Endothelial cell of umbilical vein (primary cell): ENCODE results near the gene KAZN. TPM values are rescaled to one million over a fixed set of nuclear protein-coding genes. Genes with fewer than 3 reads are reported as not detected.

Experiments used
- BruUV-seq: library from RNA; stranded (reverse); fragments of 400-500 nt; replicated peaks from 2 replicates; lab custom pipeline; 2021; lab: Mats Ljungman, UMichigan
- CTCF ChIA-PET: fragments of 300-600, 350-600 bp; sonication (Branson Sonifier 250); formaldehyde crosslinking; loops from one replicate; lab custom pipeline; 2021; ENCODE audit warnings: antibody characterized with exemption, inconsistent platforms; lab: Charles Lee
- POLR2A ChIA-PET: fragments of 300-600, 350-600 bp; sonication (Branson Sonifier 250); formaldehyde crosslinking; loops from one replicate; lab custom pipeline; 2021; ENCODE audit warnings: antibody characterized with exemption, inconsistent platforms; lab: Charles Lee
- DNase-seq: peaks from one replicate; pipeline ENCODE4 v3.0.0-alpha.2; 2011; ENCODE audit warnings: low read depth, low spot score
- FAIRE-seq: peaks from 2 replicates; lab custom pipeline; 2011; peaks lifted over from hg19 to GRCh38; lab: Jason Lieb, UNC
- H2AFZ ChIP-seq: 2 replicates; pipeline ENCODE4 v1.6.0; 2012; ENCODE audit warnings: low read depth, low read length, control low read depth, inconsistent platforms
- H3K27ac ChIP-seq: 2 replicates; pipeline ENCODE4 v1.5.1; 2011; ENCODE audit warnings: low read depth, mild to moderate bottlenecking, control low read depth, low read length, moderate library complexity; ENCODE audit not compliant: insufficient read depth
- H3K27me3 ChIP-seq, 2 experiments: 2 replicates each; pipeline versions ENCODE4 v1.6.0 to v1.6.1; 2011; ENCODE audit warnings: low read length in 2 of 2, mixed read lengths in 1 of 2; ENCODE audit not compliant: control insufficient read depth in 2 of 2, insufficient read depth in 2 of 2
- H3K36me3 ChIP-seq, 2 experiments: 2 replicates in 1 of 2; 3 replicates in 1 of 2; pipeline ENCODE4 v1.5.1; 2011; ENCODE audit warnings: low read length in 2 of 2, mild to moderate bottlenecking in 1 of 2, moderate library complexity in 1 of 2; ENCODE audit not compliant: control insufficient read depth in 2 of 2, insufficient read depth in 2 of 2; ENCODE audit errors: extremely low read depth in 1 of 2
- H3K4me1 ChIP-seq: 3 replicates; pipeline ENCODE4 v1.5.1; 2011; ENCODE audit warnings: mild to moderate bottlenecking, low read length; ENCODE audit not compliant: control insufficient read depth, insufficient read depth; ENCODE audit errors: extremely low read depth
- H3K4me2 ChIP-seq: 2 replicates; pipeline ENCODE4 v1.6.1; 2011; ENCODE audit warnings: low read length, control low read depth, mixed read lengths; ENCODE audit not compliant: insufficient read depth
- H3K4me3 ChIP-seq, 3 experiments: fragments of 200-600 bp in 1 of 3; sonication (generic), shearing (Covaris generic) in 1 of 3; replicated peaks in 1 of 3; 2 replicates each; pipeline ENCODE4 v1.5.1; 2011 to 2016; ENCODE audit warnings: control low read depth in 3 of 3, low read length in 3 of 3, mild to moderate bottlenecking in 2 of 3, inconsistent platforms in 1 of 3, low read depth in 1 of 3, moderate library complexity in 1 of 3; ENCODE audit not compliant: insufficient read depth in 1 of 3
- H3K79me2 ChIP-seq: 2 replicates; pipeline ENCODE4 v1.6.0; 2012; ENCODE audit warnings: low read length, inconsistent platforms; ENCODE audit not compliant: control insufficient read depth, insufficient read depth
- H3K9ac ChIP-seq: replicated peaks from 2 replicates; pipeline ENCODE3; 2011; ENCODE audit warnings: low read length, control low read depth; ENCODE audit not compliant: insufficient read depth; ENCODE audit errors: extremely low read depth
- H3K9me1 ChIP-seq: replicated peaks from 3 replicates; pipeline ENCODE4 v1.6.0; 2011; ENCODE audit warnings: mild to moderate bottlenecking, low read length; ENCODE audit not compliant: control insufficient read depth, insufficient read depth; ENCODE audit errors: extremely low read depth
- H3K9me3 ChIP-seq: replicated peaks from 2 replicates; pipeline ENCODE4 v1.5.1; 2012; ENCODE audit warnings: low read length, inconsistent platforms; ENCODE audit not compliant: control insufficient read depth, insufficient read depth
- H4K20me1 ChIP-seq: replicated peaks from 2 replicates; pipeline ENCODE3; 2011; ENCODE audit warnings: mild to moderate bottlenecking, low read length; ENCODE audit not compliant: control insufficient read depth, insufficient read depth; ENCODE audit errors: extremely low read depth
- CTCF ChIP-seq, 2 donors: IDR thresholded peaks; 1 replicate in 1 of 2; 2 replicates in 1 of 2; pipeline ENCODE4 v1.5.1; 2011; ENCODE audit warnings: low read length in 2 of 2, mild to moderate bottlenecking in 2 of 2, moderate library complexity in 2 of 2, control low read depth in 1 of 2, inconsistent platforms in 1 of 2, low read depth in 1 of 2; ENCODE audit not compliant: insufficient read depth in 1 of 2; ENCODE audit errors: extremely low read depth in 1 of 2
- EZH2 ChIP-seq: IDR thresholded peaks from 2 replicates; pipeline ENCODE4 v1.6.1; 2012; ENCODE audit warnings: borderline replicate concordance, low read depth, mild to moderate bottlenecking, moderate library complexity, low read length, inconsistent platforms; ENCODE audit not compliant: severe bottlenecking
- FOS ChIP-seq: IDR thresholded peaks from 2 replicates; pipeline ENCODE4 v1.6.1; 2011; ENCODE audit warnings: mild to moderate bottlenecking, low read length, moderate library complexity, borderline replicate concordance; ENCODE audit not compliant: insufficient read depth
- GATA2 ChIP-seq: IDR thresholded peaks from 2 replicates; pipeline ENCODE4 v1.7.0; 2011; ENCODE audit warnings: low read depth, mild to moderate bottlenecking, moderate library complexity, mixed read lengths, low read length; ENCODE audit not compliant: insufficient read length, insufficient read depth
- JUN ChIP-seq: IDR thresholded peaks from 2 replicates; pipeline ENCODE4 v1.6.1; 2011; ENCODE audit warnings: borderline replicate concordance, low read depth; ENCODE audit not compliant: insufficient read length, insufficient read depth
- MAX ChIP-seq: IDR thresholded peaks from 2 replicates; pipeline ENCODE4 v1.6.1; 2011; ENCODE audit not compliant: insufficient read depth, insufficient read length
- MYC ChIP-seq: IDR thresholded peaks from one replicate; pipeline ENCODE4 v1.6.1; 2011; ENCODE audit warnings: mild to moderate bottlenecking, low read depth, low read length
- POLR2A ChIP-seq: IDR thresholded peaks from 2 replicates; pipeline ENCODE4 v1.6.1; 2012; ENCODE audit warnings: low read depth, mild to moderate bottlenecking, control low read depth, low read length
- POLR2AphosphoS5 ChIP-seq: IDR thresholded peaks from 2 replicates; pipeline ENCODE4 v1.6.1; 2012; ENCODE audit warnings: low read depth, mild to moderate bottlenecking, control low read depth, low read length, moderate library complexity; ENCODE audit not compliant: insufficient read depth
- dilution Hi-C: fragments of 300-500 bp; cut with MboI; formaldehyde crosslinking; loops from one replicate; pipeline ENCODE4 v1.15.0; 2019; ENCODE audit warnings: low sequenced_read_pairs; ENCODE audit not compliant: extremely low pct_ligation_motif_present
- intact Hi-C: fragments of 100-400 bp; cut with micrococcal nuclease; formaldehyde crosslinking; loops from one replicate; pipeline ENCODE4 v1.10.0; 2022
- polyA plus RNA-seq, 4 experiments: library from polyadenylated mRNA; depleted of rRNA in 3 of 4; stranded (reverse) in 3 of 4; unstranded in 1 of 4; fragments of >200 nt; gene quantifications; 2 replicates each; pipeline versions ENCODE4 v1.2.1 to v1.2.3, GENCODE V29; 2011 to 2012; ENCODE audit warnings: missing spikeins in 1 of 4
- total RNA-seq: library from RNA; stranded (reverse); gene quantifications from 2 replicates; pipeline ENCODE4 v1.2.3, GENCODE V29; 2021

The KAZN gene
- total and polyA plus RNA-seq, 2 donors (not counting 3 experiments of a cell fraction or from before 2014, with no cell fraction given), result 1.6 to 5.8 TPM

- H3K27me3 ChIP-seq, result no peaks in the 10 kb centered on the region
- dilution Hi-C loops (no loop called here), intact Hi-C loops (no loop called here)
- no peak overlapping the region for H3K4me2 ChIP-seq
- CTCF ChIA-PET, result no interaction called here
- no peak for FAIRE-seq
- no peak overlapping the region for H3K27ac ChIP-seq
- H2AFZ ChIP-seq, result no peak overlapping the region
- POLR2A ChIA-PET, result no interaction called here
- H3K9me1 ChIP-seq, result no peaks in the 10 kb centered on the region
- H4K20me1 ChIP-seq, result no peaks in the 10 kb centered on the region
- H3K36me3 ChIP-seq, result no peaks in the 10 kb centered on the region
- H3K4me3 ChIP-seq, result no peak overlapping the region
- no peak overlapping the region for H3K9ac ChIP-seq
- no peaks in the 10 kb centered on the region for H3K9me3 ChIP-seq
- H3K79me2 ChIP-seq, result no peaks in the 10 kb centered on the region
- BruUV-seq, result no TSS peak
- TF ChIP-seq POLR2A, result no peak
- H3K4me1 ChIP-seq, result no peaks in the 10 kb centered on the region
- no peak for DNase-seq
Measured at GRCh38 chr1:15053153-15053552, 454.7 kb downstream of the KAZN start.

GRCh38 chr1:15055736-15056415 lies 457.4 kb downstream of the KAZN start:
- no peak overlapping the region for H3K9ac ChIP-seq
- intact Hi-C loops (no loop called here), dilution Hi-C loops (no loop called here)
- no peak overlapping the region for H3K27ac ChIP-seq
- no peak overlapping the region for H2AFZ ChIP-seq
- FAIRE-seq (no peak), DNase-seq (no peak)
- H3K9me1 ChIP-seq, result no peaks in the 10 kb centered on the region
- no peak overlapping the region for H3K4me3 ChIP-seq
- ChIA-PET CTCF (interaction anchor here (0.9 to 1.7 kb wide), 2 partner anchors 9 to 135 kb away, joined by 3 to 7 read pairs; no protein-coding TSS in a partner anchor), POLR2A (no interaction called here)
- no peak overlapping the region for H3K4me2 ChIP-seq
- no peaks in the 10 kb centered on the region for H3K4me1 ChIP-seq
- no peaks in the 10 kb centered on the region for H3K9me3 ChIP-seq
- TF ChIP-seq EZH2 (no peak), GATA2 (no peak), CTCF (IDR thresholded peaks at IDR 0.05; ENCODE audit: extremely low read depth in 1 of 2, insufficient read depth in 1 of 2, low read depth in 1 of 2, low read length in 2 of 2) (no peak), POLR2A (no peak), JUN (no peak), FOS (no peak), MYC (no peak), POLR2AphosphoS5 (no peak), MAX (no peak)
- no peaks in the 10 kb centered on the region for H4K20me1 ChIP-seq
- H3K36me3 ChIP-seq, result no peaks in the 10 kb centered on the region
- no TSS peak for BruUV-seq
- no peaks in the 10 kb centered on the region for H3K79me2 ChIP-seq
- no peaks in the 10 kb centered on the region for H3K27me3 ChIP-seq
